ENCODE data around the gene LMNA. TPM values are rescaled to one million over a fixed set of nuclear protein-coding genes. Genes with fewer than 3 reads are reported as not detected.
"Not testable (repeated sequence)": the region's sequence is repeated elsewhere in the genome, so short reads cannot be mapped to it uniquely, and the experiment has no call there.

The LMNA gene
- 120 TPM for total RNA-seq

DNA sequence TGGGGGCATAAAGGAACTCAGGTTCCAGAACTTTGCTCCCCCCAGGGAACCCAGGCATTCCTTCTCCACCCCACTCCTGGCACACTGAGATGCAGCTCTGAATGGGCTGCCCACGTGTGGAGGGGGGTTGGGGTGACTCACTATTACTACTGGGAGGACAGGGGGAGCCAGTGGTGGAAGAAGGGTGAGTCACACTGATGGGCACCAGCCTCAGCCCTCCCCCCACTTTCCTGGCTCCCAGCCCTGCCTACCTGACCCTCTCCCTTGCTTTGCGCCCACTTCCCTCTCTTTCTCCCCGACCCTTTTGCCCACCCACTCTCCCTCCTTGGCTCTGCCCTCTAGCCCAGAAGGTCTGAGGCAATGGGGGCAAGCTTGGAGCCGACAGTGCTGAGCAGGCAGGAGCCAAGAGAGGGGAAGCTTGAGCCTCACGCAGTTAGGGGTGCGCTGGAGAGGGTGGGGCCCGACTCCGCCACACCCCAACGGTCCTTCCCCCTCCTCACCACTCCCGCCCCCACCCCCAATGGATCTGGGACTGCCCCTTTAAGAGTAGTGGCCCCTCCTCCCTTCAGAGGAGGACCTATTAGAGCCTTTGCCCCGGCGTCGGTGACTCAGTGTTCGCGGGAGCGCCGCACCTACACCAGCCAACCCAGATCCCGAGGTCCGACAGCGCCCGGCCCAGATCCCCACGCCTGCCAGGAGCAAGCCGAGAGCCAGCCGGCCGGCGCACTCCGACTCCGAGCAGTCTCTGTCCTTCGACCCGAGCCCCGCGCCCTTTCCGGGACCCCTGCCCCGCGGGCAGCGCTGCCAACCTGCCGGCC lies at the start of gene LMNA:
Gene LMNA, plus strand, starts transcription at position 611 of the 818 bp plus-strand sequence. CDS start 208 bp downstream, outside the sequence.
- DNase-seq (ENCODE audit: low spot score) (peak; percentile 95), ATAC-seq (peak; percentile 79)

DNA sequence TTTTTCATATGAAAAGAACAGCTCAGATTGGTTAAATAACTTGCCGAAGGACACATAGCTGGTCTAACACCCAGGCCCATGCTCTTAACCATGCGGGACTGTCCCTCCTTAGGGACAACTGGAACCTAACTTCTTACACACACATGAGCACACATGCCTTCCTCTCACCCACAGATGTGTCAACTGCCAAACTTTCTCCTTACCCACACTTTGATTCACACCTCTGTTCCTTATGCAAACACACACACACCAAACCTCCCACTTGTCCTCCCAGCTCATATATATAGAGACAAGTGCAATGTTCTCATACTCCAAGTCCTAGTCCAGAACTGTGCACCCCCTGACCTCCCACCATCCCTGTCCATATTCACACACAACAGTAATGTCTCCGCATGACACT lies 49.3 kb upstream of the LMNA start:
- DNase-seq (ENCODE audit: low spot score) (no peak), ATAC-seq (no peak)

DNA sequence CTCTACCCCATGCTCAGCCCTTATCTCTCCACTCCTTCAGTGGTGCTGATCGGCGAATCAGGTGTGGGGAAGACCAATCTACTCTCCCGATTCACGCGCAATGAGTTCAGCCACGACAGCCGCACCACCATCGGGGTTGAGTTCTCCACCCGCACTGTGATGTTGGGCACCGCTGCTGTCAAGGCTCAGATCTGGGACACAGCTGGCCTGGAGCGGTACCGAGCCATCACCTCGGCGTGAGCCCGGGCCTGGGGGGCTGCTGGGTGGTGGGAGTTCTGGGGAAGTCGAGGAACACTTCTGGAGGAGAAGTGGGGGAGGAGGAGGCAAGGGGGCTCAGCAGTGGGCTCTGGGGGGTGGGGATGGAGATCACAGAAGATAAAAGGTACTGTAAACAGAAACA lies 48.6 kb upstream of the LMNA start:
- ATAC-seq: no peak
- no peak for DNase-seq (ENCODE audit: low spot score)

DNA sequence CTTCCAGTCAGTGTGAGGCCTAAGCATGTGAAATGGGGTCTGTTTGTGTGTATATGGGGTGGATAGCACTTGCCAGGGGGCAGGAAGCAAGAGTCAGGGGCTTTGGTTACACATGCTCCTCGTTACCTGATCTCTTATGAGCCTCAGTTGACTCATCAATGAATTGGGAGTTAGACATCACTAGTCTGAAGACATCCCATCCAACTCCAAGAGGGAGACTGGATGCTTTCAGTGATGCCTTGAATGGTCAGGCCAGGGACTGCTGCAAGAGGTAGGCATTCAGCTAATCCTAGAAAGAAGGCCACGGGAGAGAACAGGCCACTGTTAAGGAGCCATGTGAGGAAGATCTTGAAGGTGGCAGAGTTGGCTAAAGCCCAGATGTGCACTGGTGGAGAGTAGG lies 47.2 kb upstream of the LMNA start:
- no peak for DNase-seq (ENCODE audit: low spot score)
- no peak for ATAC-seq

DNA sequence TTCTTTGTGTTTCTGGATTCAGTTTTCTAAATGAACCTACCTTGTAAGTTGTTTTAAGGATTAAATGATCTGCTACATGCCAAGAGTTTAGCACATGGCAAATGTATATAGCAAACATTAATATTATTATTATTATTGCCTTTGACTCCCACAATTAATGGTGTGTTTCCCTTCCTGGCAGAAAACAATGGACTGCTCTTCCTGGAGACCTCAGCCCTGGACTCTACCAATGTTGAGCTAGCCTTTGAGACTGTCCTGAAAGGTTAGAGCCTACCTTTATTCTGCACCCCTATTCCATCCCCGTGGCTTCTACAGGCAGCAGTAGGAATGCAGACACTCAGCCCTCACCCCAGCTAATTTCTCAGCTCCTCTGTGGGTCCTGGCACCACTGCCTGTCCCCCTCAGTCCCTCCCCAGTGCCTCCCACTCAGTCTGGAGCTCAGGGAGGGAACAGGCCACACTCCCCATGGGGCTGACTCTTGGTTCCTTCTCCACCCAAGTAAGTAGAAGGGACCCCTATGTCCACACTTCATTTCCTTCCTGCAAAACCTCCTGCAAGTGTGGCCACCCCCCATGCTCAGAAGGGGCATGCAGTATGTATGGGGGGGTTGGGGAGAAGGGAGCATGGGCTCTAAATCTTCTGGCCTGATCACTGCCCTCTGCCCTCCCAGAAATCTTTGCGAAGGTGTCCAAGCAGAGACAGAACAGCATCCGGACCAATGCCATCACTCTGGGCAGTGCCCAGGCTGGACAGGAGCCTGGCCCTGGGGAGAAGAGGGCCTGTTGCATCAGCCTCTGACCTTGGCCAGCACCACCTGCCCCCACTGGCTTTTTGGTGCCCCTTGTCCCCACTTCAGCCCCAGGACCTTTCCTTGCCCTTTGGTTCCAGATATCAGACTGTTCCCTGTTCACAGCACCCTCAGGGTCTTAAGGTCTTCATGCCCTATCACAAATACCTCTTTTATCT lies 44.7 kb upstream of the LMNA start:
- peak; percentile 87 for ATAC-seq
- peak; percentile 95 for DNase-seq (ENCODE audit: low spot score)

DNA sequence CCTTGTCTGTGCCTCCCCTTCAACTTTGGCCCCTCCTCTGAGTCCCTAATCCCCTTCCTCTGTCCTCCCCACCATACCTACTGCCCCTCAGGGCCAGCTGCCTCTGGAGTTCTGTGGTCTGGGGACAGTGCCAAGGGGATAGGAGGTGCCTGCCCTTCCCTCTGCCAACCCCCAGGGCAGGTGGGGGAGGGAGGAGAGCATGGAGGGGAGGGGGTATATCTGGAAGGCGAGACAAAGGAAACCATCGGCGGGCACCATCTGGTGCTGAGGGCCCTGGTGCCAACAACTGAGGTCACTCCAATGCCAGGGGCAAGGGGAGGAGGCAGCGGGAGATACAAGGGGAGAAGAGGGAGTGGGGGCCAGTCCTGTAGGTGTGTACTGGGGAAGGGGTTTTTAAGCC lies 44.0 kb upstream of the LMNA start:
- DNase-seq (ENCODE audit: low spot score) (no peak), ATAC-seq (peak; percentile 45)

DNA sequence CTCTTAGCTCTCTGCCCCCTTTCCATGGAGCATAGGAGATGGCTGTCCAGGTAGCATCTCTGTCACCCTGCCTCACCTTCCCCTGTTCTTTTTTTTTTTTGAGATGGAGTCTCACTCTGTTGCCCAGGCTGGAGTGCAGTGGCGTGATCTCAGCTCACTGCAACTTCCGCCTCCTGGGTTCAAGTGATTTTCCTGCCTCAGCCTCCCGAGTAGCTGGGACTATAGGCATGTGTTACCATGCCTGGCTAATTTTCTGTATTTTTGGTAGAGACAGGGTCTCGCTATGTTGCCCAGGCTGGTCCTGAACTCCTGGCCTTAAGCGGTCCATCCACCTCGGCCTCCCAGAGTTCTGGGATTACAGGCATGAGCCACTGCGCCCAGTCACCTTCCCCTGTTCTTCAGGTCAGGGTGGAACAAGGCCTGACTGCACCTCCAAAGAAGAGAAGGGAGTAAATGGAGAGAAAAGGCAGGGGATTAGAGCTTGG lies 43.1 kb upstream of the LMNA start:
- DNase-seq (ENCODE audit: low spot score); ATAC-seq: not testable (repeated sequence)

DNA sequence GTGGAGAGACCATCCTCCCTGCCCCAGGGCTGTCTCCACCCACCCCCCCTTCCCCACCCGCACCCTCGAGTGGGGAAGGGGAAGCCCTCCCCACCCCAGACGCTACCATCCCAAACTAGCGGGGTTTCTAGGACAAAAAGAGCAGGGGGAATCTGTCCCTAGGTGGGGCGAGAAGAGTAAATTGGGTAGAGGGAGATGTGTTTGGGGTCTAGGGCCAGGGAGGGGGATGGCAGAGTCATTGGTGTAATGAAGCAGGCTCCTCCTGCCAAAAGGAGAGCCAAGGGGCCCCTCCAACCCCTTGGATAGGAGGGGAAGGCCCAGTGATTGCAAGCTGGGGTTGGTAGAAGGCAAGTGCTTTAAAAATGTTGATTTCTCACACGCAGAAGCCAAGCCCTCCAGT lies 42.3 kb upstream of the LMNA start:
- DNase-seq (ENCODE audit: low spot score) (no peak), ATAC-seq (no peak)

DNA sequence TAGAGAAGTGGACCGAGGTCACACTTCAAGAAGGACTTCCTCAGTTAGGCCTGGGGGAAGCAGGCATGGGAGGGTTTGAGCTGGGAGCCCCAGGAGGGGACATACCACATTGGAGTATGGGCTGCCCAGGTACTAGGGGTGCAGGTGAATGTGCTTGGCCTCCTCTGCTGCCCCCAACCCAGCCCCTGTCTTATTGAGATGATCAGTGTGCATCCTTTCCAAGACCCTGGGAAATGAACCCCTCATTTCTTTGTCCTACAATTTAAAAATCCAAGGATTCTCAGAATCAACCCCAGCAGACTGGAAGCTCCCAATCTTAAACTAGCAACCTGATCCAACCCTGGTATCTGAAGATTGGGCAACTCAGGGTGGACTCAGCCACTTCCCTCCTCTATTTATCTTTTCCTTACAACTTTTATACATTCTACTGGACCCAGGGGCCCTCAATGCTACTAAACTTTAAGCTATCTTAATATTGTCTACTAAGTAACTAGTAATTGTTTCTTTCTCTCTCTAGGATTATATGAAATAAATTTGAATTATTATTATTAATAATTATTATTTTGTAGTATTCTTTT lies 41.3 kb upstream of the LMNA start:
- DNase-seq (ENCODE audit: low spot score): no peak
- ATAC-seq: no peak

DNA sequence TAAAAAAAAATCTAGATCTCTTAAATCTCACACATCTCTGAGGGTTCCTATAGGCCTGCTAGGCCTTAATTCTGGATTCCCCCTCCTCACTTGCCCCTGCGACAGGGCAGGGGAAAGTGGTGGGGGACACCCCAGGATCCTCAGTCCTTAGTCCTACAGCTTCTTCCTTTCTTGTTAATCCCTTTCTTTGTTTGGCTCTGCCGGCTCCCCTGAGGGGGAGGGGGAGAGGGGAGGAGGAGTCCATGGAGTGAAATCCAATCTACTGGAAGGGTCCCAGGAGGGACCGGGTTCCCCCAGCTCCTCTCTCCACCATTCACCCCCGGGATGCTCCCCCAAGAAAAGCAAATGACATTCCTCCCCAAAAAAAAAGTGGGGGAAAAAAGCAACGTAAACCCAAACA lies 40.8 kb upstream of the LMNA start:
- ATAC-seq (no peak), DNase-seq (ENCODE audit: low spot score) (no peak)

DNA sequence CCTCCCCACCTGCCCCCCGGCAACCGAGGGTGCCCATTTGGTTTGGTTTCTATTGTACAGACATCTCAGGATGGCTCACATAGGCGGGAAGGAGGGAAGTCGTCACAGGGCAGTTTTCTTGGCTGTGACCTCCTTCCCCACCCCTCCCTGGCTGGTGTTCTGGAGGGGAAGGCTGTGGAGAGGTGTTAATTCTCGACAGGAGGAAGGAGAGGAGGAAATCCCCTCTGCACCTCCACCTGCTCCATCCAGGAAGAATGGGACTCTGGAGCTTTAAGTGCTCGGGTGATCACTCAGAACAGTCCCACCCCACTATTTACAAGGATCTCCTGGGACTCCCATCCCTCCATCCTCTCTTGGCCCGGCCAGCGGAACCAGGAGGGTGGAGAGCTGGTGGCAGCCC lies 39.9 kb upstream of the LMNA start:
- DNase-seq (ENCODE audit: low spot score): no peak
- no peak for ATAC-seq

DNA sequence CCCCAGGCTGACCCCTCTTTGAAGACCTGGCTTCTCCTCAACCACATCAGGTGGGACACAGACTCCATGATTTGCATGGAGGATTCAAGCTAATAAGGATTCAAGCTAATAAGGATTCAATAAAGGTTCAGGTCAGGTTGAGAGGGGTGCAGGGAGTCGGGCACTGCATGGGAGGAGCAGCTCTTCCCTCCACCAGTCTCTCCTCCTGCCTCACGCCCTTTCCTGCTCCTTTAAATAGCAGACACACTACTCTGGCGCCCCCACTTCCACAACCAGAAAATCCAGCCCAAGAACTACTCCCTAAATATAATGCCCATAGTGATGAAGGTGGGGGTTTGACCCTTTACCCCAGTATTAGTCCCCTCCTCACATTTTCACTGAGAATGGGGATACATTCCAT lies 39.3 kb upstream of the LMNA start:
- ATAC-seq (no peak), DNase-seq (ENCODE audit: low spot score) (no peak)

DNA sequence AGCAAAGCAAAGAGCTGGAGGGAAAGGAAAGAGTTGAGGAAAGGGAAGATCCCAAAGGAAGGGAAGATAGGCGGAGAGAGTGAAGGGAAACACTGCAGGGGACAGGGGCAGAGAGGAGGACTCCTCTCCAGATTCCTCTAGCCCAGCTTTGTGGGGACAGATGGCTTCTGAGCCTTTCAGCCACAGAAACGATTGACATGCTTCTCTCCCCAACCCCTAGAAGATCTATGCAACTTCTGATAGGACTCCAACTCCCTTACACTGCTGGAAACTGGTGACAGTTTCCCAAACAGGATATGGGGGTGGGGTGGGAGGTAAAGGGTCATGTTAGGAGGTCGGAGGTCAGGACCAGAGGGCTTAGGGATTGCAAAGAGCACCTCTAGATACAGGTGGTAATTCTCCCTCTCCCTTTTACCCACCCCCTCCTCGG lies 38.7 kb upstream of the LMNA start:
- DNase-seq (ENCODE audit: low spot score) (peak; percentile 64), ATAC-seq (peak; percentile 45)

DNA sequence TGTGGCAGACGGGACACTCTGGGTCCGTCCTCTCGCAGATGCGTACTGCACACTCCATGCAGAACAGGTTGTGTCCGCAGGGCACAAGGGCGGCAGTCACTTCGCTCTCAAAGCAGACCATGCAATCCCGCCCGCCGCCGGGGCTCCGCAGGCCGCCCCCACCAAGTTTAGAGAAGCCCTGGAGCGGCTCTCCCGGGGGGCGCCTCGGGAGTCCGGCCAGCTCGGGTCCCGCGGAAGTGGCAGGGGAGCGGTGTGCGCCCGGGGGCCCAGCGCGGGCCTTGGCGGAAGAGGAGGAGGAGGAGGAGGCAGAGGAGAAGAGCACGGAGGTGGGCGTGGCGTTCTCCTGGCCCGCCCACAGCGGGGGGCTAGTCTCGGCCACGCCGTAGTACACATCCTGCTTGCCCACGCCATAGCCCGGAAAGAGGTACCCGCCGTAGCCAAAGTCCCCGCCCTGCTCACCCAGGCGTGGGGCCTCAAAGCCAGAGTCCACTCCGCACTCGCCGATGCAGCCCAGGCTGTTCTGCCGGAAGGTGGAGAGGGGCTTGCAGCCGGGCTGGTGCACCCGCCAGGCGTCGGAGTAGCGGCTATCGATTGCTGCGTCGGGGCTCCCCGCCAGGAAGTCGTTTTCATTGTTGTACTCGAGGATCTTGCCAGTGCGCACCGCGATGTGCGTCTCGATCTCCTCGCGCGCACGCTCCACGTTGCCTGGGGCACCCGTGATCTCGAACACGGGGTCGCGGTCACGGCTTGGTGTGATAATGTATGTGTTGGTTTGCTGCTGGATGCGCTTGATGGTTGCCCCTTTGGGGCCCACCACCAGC lies 37.7 kb upstream of the LMNA start:
- ATAC-seq: peak; percentile 83
- DNase-seq (ENCODE audit: low spot score): peak; percentile 81

DNA sequence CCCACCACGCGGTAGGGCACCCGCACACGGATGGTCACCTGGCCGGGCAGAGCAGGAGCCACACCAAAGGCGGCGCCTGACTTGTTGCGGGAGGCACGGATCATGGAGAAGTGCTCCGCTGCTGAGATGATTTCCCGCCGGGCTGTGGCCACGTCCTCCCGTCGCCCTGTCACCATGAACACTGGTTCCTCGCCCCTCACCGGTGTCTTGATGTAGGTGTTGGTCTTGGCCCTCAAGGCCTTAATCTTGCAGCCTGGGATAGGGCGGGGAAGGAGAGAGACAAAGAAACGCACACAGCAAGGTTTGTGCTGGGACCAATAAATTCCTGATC lies 37.1 kb upstream of the LMNA start:
- no peak for DNase-seq (ENCODE audit: low spot score)
- ATAC-seq: no peak

DNA sequence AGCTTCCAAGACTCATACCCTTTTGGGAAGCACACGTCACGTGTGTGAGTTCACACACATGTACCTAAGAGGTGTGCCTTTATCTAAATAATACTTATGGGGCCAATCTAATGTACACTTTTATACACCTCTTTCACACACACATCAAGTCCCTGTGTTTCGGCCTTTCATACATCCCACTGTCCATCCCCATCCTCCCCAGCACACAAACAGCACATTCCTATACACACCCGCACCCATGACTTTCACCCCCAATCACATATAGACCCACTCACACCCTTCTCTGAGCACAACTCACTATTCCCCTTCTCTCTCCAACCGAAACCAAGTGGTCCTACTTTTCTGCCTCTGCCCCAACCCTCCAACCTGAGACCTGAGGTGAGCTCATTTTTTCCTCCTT lies 35.8 kb upstream of the LMNA start:
- ATAC-seq (no peak), DNase-seq (ENCODE audit: low spot score) (no peak)

DNA sequence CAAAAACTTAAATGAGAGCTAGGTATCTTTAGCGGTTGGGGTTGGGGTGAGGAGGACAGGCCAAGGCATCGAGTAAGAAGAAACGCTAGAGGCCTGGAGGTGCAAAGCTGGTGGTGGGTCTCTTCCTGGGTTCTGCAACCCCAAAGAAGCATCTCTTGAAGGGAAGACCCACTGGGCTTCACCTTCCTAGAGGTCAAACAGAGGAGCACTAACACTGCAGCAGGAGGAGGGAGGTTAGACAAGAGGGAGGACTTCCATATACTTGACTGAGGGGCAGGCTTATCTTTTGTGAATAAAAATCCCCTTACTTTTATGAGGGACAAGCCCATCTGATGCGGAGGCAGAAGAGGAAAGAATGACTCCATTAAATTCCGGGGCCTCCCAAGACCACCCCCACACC lies 34.7 kb upstream of the LMNA start:
- DNase-seq (ENCODE audit: low spot score): no peak
- no peak for ATAC-seq

DNA sequence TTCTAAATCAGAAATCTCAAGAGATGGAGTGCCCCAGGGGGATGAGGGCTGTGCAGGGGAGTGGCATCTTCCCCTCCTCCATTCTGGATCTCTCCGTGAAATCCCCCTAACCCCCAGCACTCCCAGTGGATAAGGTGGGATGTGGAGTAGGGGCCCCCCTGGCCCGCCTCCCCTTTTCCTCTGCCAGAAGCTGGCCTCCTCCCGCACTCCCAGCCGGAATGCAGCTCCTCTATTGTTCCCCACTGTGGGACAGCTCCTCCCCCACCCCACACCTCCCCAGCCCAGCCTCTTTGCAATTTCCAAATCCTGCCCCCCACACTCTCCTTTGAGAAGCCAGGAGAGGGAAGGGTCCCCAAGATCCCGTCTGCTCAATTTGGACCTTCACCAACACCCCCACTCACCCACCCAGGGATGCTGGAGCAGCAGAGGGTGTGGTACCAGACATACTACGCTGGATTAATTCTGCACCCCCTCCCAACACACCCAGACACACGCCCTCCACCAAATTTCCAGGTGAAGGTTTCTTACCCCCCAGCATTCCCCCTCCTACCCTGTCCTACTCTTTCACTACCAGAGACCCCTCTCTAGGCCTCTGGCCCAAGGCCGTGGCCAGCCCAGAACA lies 34.2 kb upstream of the LMNA start:
- ATAC-seq (no peak), DNase-seq (ENCODE audit: low spot score) (no peak)

DNA sequence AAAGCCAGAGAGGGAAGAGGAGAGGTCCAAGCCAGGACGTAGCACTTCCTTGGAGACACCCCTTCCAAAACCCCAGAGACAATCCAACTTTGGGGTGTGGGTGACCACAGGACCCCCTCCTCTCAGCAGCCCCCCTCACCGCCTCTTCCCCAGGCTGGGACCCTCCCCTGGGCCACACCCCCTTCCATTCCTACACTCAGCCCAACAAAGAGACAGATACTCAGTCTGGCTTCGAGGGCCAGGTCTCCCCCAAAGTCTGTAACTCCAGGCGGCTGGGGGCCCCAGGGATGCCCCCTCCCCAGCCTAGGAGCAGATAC lies 33.7 kb upstream of the LMNA start:
- no peak for ATAC-seq
- no peak for DNase-seq (ENCODE audit: low spot score)

DNA sequence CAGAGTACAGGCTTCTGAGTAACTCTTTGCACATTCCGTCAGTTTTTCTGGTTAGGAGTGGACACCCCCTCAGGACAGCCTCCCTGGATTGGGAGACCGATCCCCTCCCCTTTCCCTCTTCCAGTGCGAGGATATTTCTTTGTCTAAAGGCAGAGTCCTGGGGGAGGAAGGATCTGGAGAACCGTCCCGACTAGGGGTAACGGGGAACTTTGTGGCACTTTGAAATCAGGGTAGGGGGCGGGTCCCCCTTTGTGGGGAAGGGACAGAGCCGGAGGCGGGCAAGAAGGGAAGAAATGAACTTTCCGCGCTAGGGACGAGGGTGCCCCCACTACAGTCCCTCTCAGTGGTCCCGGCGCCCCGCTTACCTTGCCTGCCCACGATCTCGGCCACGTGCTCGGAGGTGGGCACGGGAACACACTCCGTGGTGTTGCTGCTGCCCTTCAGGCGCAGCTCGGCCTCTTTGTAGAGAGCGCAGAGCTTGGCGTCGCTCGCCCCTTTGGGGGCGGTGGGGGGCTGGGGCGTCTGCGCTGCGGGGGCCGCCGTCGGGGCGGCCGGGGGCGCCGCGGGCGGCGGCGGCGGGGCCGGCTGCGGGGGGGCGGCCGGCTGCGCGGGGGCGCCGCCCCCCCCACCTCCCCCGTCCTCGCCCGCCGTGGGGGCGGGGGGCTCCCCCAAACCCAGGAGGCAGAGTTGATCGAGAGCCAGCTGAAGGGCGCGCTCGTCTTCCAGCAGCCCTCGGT lies 33.2 kb upstream of the LMNA start:
- no peak for ATAC-seq
- no peak for DNase-seq (ENCODE audit: low spot score)

All from left lobe of liver (tissue), 2 donors.